ENCODE results near the gene BOLA2B. TPM values are rescaled to one million over a fixed set of nuclear protein-coding genes. Genes with fewer than 3 reads are reported as not detected.
"Not testable (repeated sequence)": the region's sequence is repeated elsewhere in the genome, so short reads cannot be mapped to it uniquely, and the experiment has no call there.

The BOLA2B gene
- total and polyA plus RNA-seq, 4 experiments from 2014 or later = 62.1 to 169 (median 111) TPM

- POLR2A ChIA-PET (ENCODE audit: partially characterized antibody) = no interaction called here
- CTCF ChIA-PET (ENCODE audit: partially characterized antibody) = no interaction called here
- Histone ChIP-seq H3K4me3 (ENCODE audit: low read length in 2 of 2) (no peak overlapping the region), H3K4me1 (ENCODE audit: insufficient read depth, low read length) (no peaks in the 10 kb centered on the region), H3K27ac (ENCODE audit: low read depth, low read length) (no peak overlapping the region), H3K27me3 (ENCODE audit: insufficient read depth, low read length) (no peaks in the 10 kb centered on the region), H3K9me3 (ENCODE audit: control insufficient read depth in 1 of 2, low read length in 2 of 2) (no peaks in the 10 kb centered on the region), H3K36me3 (ENCODE audit: insufficient read depth, low read length) (no peaks in the 10 kb centered on the region)
- Mint-ChIP-seq H3K36me3 (no peaks in the 10 kb centered on the region), H3K27me3 (no peaks in the 10 kb centered on the region), H3K4me3 (no peak overlapping the region), H3K27ac (no peak overlapping the region), H3K4me1 (peaks cover 0 to 2% (median under 1%) of the 10 kb centered on the region in 4 donors), H3K9me3 (no peaks in the 10 kb centered on the region)
- DNase-seq = no peak
- intact Hi-C loops (cut with micrococcal nuclease) = no loop called here
These were observed 20.4 kb downstream of the BOLA2B start for GRCh38 chr16:30173054-30173453.

- peaks cover 13 to 21% (median 17%) of the 10 kb centered on the region in 4 donors for H3K4me1 Mint-ChIP-seq
- H3K9me3 ChIP-seq (ENCODE audit: control insufficient read depth in 1 of 2, low read length in 2 of 2); H3K27me3 Mint-ChIP-seq; DNase-seq; CTCF ChIA-PET (ENCODE audit: partially characterized antibody); H3K9me3 Mint-ChIP-seq; H3K36me3 Mint-ChIP-seq; H3K27ac Mint-ChIP-seq; intact Hi-C loops (cut with micrococcal nuclease); POLR2A ChIA-PET (ENCODE audit: partially characterized antibody); H3K4me3 Mint-ChIP-seq; H3K27ac ChIP-seq (ENCODE audit: low read depth, low read length); H3K4me3 ChIP-seq (ENCODE audit: low read length in 2 of 2); H3K36me3 ChIP-seq (ENCODE audit: insufficient read depth, low read length); H3K27me3 ChIP-seq (ENCODE audit: insufficient read depth, low read length): not testable (repeated sequence)
- peaks cover 11% of the 10 kb centered on the region for H3K4me1 ChIP-seq (ENCODE audit: insufficient read depth, low read length)
These were observed 23.3 kb downstream of the BOLA2B start for GRCh38 chr16:30170145-30170544.

GRCh38 chr16:30169416-30169815 is 24.1 kb downstream of the BOLA2B start:
- H3K9me3 Mint-ChIP-seq; H3K27me3 Mint-ChIP-seq; H3K27ac ChIP-seq (ENCODE audit: low read depth, low read length); CTCF ChIA-PET (ENCODE audit: partially characterized antibody); H3K27me3 ChIP-seq (ENCODE audit: insufficient read depth, low read length); H3K36me3 Mint-ChIP-seq; H3K27ac Mint-ChIP-seq; DNase-seq; H3K9me3 ChIP-seq (ENCODE audit: control insufficient read depth in 1 of 2, low read length in 2 of 2); H3K4me3 Mint-ChIP-seq; intact Hi-C loops (cut with micrococcal nuclease); H3K36me3 ChIP-seq (ENCODE audit: insufficient read depth, low read length); POLR2A ChIA-PET (ENCODE audit: partially characterized antibody); H3K4me3 ChIP-seq (ENCODE audit: low read length in 2 of 2): not testable (repeated sequence)
- H3K4me1 Mint-ChIP-seq = peaks cover 16 to 26% (median 20%) of the 10 kb centered on the region in 4 donors
- H3K4me1 ChIP-seq (ENCODE audit: insufficient read depth, low read length) = peaks cover 11% of the 10 kb centered on the region

GRCh38 chr16:30168746-30169145 is 24.7 kb downstream of the BOLA2B start:
- H3K9me3 Mint-ChIP-seq; intact Hi-C loops (cut with micrococcal nuclease): not testable (repeated sequence)
- POLR2A ChIA-PET (ENCODE audit: partially characterized antibody) = interaction anchor here (1.2 kb wide), 1 partner anchor 76 kb away, joined by 3 read pairs; no protein-coding TSS in a partner anchor

GRCh38 chr16:30166202-30166902 is 27.1 kb downstream of the BOLA2B start:
- Mint-ChIP-seq H3K9me3 (no peaks in the 10 kb centered on the region), H3K27me3 (no peaks in the 10 kb centered on the region), H3K4me1 (peaks cover 20 to 39% (median 29%) of the 10 kb centered on the region in 4 donors), H3K27ac (peak overlapping the region in 4 of 7 donors; percentile 60 to 87 (median 76)), H3K4me3 (peak overlapping the region in 7 of 8 donors; percentile 25 to 85 (median 49)), H3K36me3 (no peaks in the 10 kb centered on the region)
- DNase-seq = peak in 1 of 5 donors; percentile 20
- peaks cover 11% of the 10 kb centered on the region for H3K4me1 ChIP-seq (ENCODE audit: insufficient read depth, low read length)
- intact Hi-C loops (cut with micrococcal nuclease) = no loop called here
- ChIA-PET CTCF (ENCODE audit: partially characterized antibody) (no interaction called here), POLR2A (ENCODE audit: partially characterized antibody) (no interaction called here)
- H3K9me3 ChIP-seq (ENCODE audit: control insufficient read depth in 1 of 2, low read length in 2 of 2) = no peaks in the 10 kb centered on the region
- no peak overlapping the region for H3K4me3 ChIP-seq (ENCODE audit: low read length in 2 of 2)
- no peaks in the 10 kb centered on the region for H3K36me3 ChIP-seq (ENCODE audit: insufficient read depth, low read length)
- H3K27me3 ChIP-seq (ENCODE audit: insufficient read depth, low read length) = no peaks in the 10 kb centered on the region
- H3K27ac ChIP-seq (ENCODE audit: low read depth, low read length) = no peak overlapping the region

More at GRCh38 chr16:30168746-30169145, 24.7 kb downstream of the BOLA2B start:
- H3K27me3 ChIP-seq (ENCODE audit: insufficient read depth, low read length); H3K9me3 ChIP-seq (ENCODE audit: control insufficient read depth in 1 of 2, low read length in 2 of 2); H3K36me3 ChIP-seq (ENCODE audit: insufficient read depth, low read length); H3K27me3 Mint-ChIP-seq; H3K27ac ChIP-seq (ENCODE audit: low read depth, low read length); CTCF ChIA-PET (ENCODE audit: partially characterized antibody); H3K4me3 Mint-ChIP-seq; DNase-seq; H3K36me3 Mint-ChIP-seq; H3K4me3 ChIP-seq (ENCODE audit: low read length in 2 of 2); H3K27ac Mint-ChIP-seq: not testable (repeated sequence)
- peaks cover 11% of the 10 kb centered on the region for H3K4me1 ChIP-seq (ENCODE audit: insufficient read depth, low read length)
- peaks cover 16 to 26% (median 20%) of the 10 kb centered on the region in 4 donors for H3K4me1 Mint-ChIP-seq

- Mint-ChIP-seq H3K27ac (peak overlapping the region in 2 of 7 donors; percentile 11 to 66), H3K4me1 (peaks cover 20 to 39% (median 29%) of the 10 kb centered on the region in 4 donors), H3K4me3 (peak overlapping the region in 1 of 8 donors; percentile 10), H3K36me3 (no peaks in the 10 kb centered on the region), H3K9me3 (no peaks in the 10 kb centered on the region), H3K27me3 (no peaks in the 10 kb centered on the region)
- H3K27ac ChIP-seq (ENCODE audit: low read depth, low read length) = no peak overlapping the region
- H3K9me3 ChIP-seq (ENCODE audit: control insufficient read depth in 1 of 2, low read length in 2 of 2) = no peaks in the 10 kb centered on the region
- ChIA-PET CTCF (ENCODE audit: partially characterized antibody) (interaction anchor here (0.6 kb wide), 1 partner anchor 13 kb away, joined by 4 read pairs; no protein-coding TSS in a partner anchor), POLR2A (ENCODE audit: partially characterized antibody) (interaction anchor here (0.6 to 0.7 kb wide), 2 partner anchors 23 to 1653 kb away, joined by 3 to 4 read pairs; no protein-coding TSS in a partner anchor)
- H3K27me3 ChIP-seq (ENCODE audit: insufficient read depth, low read length) = no peaks in the 10 kb centered on the region
- H3K4me1 ChIP-seq (ENCODE audit: insufficient read depth, low read length) = peaks cover 11% of the 10 kb centered on the region
- no peaks in the 10 kb centered on the region for H3K36me3 ChIP-seq (ENCODE audit: insufficient read depth, low read length)
- intact Hi-C loops (cut with micrococcal nuclease) = no loop called here
- no peak for DNase-seq
- H3K4me3 ChIP-seq (ENCODE audit: low read length in 2 of 2) = no peak overlapping the region
These were observed 29.9 kb downstream of the BOLA2B start for GRCh38 chr16:30163538-30163937.

- Histone ChIP-seq H3K4me3 (ENCODE audit: low read length in 2 of 2) (no peak overlapping the region), H3K9me3 (ENCODE audit: control insufficient read depth in 1 of 2, low read length in 2 of 2) (no peaks in the 10 kb centered on the region), H3K36me3 (ENCODE audit: insufficient read depth, low read length) (no peaks in the 10 kb centered on the region), H3K27me3 (ENCODE audit: insufficient read depth, low read length) (no peaks in the 10 kb centered on the region), H3K27ac (ENCODE audit: low read depth, low read length) (no peak overlapping the region), H3K4me1 (ENCODE audit: insufficient read depth, low read length) (no peaks in the 10 kb centered on the region)
- Mint-ChIP-seq H3K27ac (no peak overlapping the region), H3K27me3 (no peaks in the 10 kb centered on the region), H3K9me3 (no peaks in the 10 kb centered on the region), H3K36me3 (no peaks in the 10 kb centered on the region), H3K4me3 (no peak overlapping the region), H3K4me1 (peaks cover under 1 to 7% (median under 1%) of the 10 kb centered on the region in 4 donors)
- intact Hi-C loops (cut with micrococcal nuclease) = no loop called here
- CTCF ChIA-PET (ENCODE audit: partially characterized antibody) = interaction anchor here (1.0 kb wide), 1 partner anchor 26 kb away, joined by 3 read pairs; the partner anchor contains the start of gene CORO1A
- DNase-seq = no peak
- POLR2A ChIA-PET (ENCODE audit: partially characterized antibody) = interaction anchor here (0.6 to 1.1 kb wide), 3 partner anchors 26 to 34 kb away, joined by 3 to 5 read pairs (median 4); partner anchors contain the start of genes CORO1A and MAPK3
These were observed 36.3 kb downstream of the BOLA2B start for GRCh38 chr16:30157214-30157613.
